GM18951 (cell line): ENCODE measurements around the gene KSR2.

Experiments
- POLR2A ChIP-seq: IDR thresholded peaks from 4 replicates; pipeline ENCODE4 v1.6.1; 2011; ENCODE audit warnings: mild to moderate bottlenecking; ENCODE audit not compliant: insufficient read length, insufficient read depth; ENCODE audit errors: extremely low read depth
- in situ Hi-C: fragments of 300-500 bp; cut with MboI; formaldehyde crosslinking; loops from one replicate; pipeline ENCODE4 v1.12.0; 2022; ENCODE audit warnings: low sequenced_read_pairs, mixed read lengths, inconsistent platforms; ENCODE audit not compliant: unreplicated experiment

KSR2 gene

DNA sequence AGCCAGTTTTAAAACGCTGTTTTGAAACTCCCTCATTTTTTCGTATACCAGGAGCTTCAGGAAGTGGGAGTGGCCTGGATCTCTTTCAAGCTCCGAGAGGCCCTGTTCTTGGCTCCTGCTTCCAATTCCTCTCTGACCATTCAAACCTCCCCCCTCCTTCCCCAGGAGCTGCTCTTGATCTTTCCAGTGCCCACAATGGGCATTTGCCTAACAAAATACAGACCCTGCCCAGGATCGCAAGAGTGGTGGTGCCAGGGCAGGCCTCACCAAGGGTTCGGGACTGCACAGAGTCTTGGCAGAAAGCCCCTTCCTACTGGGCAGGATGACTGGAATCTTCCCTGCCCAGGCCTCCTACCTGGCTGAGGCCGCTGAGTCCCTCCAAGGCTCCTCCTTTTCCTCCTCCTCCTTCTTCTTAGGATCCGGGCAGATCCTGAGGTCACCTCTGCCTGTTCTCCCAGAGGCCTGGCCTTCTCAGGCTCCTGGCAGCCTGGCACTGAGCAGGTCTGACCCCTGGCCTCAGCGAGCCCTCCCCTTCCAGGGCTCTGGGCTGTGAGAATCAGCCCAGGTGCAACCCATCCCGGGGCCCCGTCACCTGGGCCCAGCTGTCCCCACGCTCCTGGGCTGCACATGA, 560.5 kb downstream of the KSR2 start:
- no peak for TF ChIP-seq POLR2A
- in situ Hi-C loops = no loop called here

GRCh38 chr12:117404940-117405339, 563.9 kb downstream of the KSR2 start:
- no peak for TF ChIP-seq POLR2A

DNA sequence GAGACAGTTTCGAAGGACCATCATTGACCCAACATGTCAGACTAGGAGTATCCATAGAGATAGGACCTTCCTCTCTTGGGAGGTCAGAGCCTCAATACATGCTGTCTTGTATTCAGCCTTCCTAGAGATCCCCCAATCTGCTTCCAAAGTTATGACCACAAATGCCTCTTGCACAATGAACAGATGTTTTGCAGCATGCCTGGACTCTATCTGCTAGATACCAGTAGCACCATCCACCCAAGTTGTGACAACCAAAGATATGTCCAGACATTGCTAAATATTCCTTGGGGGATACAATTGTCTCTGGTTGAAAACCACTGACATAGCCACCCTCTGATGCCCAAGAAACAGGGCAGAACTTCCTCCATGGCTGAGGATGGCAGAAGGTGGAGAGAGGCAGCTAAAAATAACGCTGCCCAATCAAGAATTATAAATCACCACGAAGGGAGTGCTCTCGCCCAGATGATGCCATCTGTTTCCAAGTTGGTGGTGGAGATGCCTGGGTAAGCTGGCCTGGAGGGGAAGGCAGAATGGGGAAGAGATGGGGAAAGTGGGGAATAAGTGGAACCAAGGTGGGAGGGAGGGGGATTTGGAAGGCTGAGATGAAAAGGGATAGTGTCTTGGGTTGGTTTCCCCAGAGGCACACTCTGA, 564.5 kb downstream of the KSR2 start:
- in situ Hi-C loops = no loop called here
- no peak for TF ChIP-seq POLR2A

More at GRCh38 chr12:117404940-117405339, 563.9 kb downstream of the KSR2 start:
- in situ Hi-C loops = no loop called here

GRCh38 chr12:117403586-117404139, 565.1 kb downstream of the KSR2 start:
- in situ Hi-C loops = no loop called here
- no peak for TF ChIP-seq POLR2A
